Activated CD4-positive, alpha-beta T cell treated with anti-CD3 and anti-CD28 coated beads, Interleukin-2, amount 50 U/mL, for 4 hours (primary cell): ENCODE results near the gene B3GAT3.
A peak's percentile ranks its signal among the peaks of the same experiment; 100 is the strongest.
"Not testable (repeated sequence)": the region's sequence is repeated elsewhere in the genome, so short reads cannot be mapped to it uniquely, and the experiment has no call there.

Source experiments
- DNase-seq, 2 experiments: peaks; one replicate each; pipeline ENCODE4 v3.0.0-alpha.2; 2020

Gene B3GAT3

GRCh38 chr11:62621567-62622470 is at the start of gene B3GAT3:
Gene B3GAT3 (minus strand): TSS chr11:62621986. CDS start chr11:62621947, 39 bp downstream.
- peak; percentile 97 for DNase-seq

GRCh38 chr11:62671236-62671607 is 49.4 kb upstream of the B3GAT3 start:
- no peak for DNase-seq

GRCh38 chr11:62669420-62670161 is 47.8 kb upstream of the B3GAT3 start:
- no peak for DNase-seq

- no peak for DNase-seq
These were observed 45.7 kb upstream of the B3GAT3 start for GRCh38 chr11:62667460-62667859.

GRCh38 chr11:62666259-62666926 is 44.6 kb upstream of the B3GAT3 start:
- DNase-seq: no peak

GRCh38 chr11:62665599-62666258 is 43.9 kb upstream of the B3GAT3 start:
- peak; percentile 59 to 65 for DNase-seq

- DNase-seq: peak; percentile 93 to 94
These were observed 43.4 kb upstream of the B3GAT3 start, which contains the start of the genes C11orf98 and CSKMT for GRCh38 chr11:62665075-62665598. Gene C11orf98 (minus strand): TSS chr11:62665210. CDS start chr11:62665169, 41 bp downstream. Gene CSKMT (plus strand): TSS chr11:62665312. CDS start chr11:62665880, 568 bp downstream.

GRCh38 chr11:62664405-62665074 is 42.8 kb upstream of the B3GAT3 start:
- DNase-seq: peak; percentile 33 to 38

GRCh38 chr11:62656796-62657429 is 35.1 kb upstream of the B3GAT3 start:
- DNase-seq: no peak

- no peak for DNase-seq
These were observed 32.5 kb upstream of the B3GAT3 start for GRCh38 chr11:62654297-62654696.

- DNase-seq: no peak
These were observed 30.6 kb upstream of the B3GAT3 start for GRCh38 chr11:62652161-62653006.

- not testable (repeated sequence) for DNase-seq
These were observed 28.5 kb upstream of the B3GAT3 start for GRCh38 chr11:62650283-62650682.

GRCh38 chr11:62649486-62649885 is 27.7 kb upstream of the B3GAT3 start:
- no peak for DNase-seq

GRCh38 chr11:62648967-62649364 is 27.2 kb upstream of the B3GAT3 start:
- no peak for DNase-seq

- DNase-seq: no peak
These were observed 26.6 kb upstream of the B3GAT3 start for GRCh38 chr11:62648185-62648966.

- DNase-seq: no peak
These were observed 25.8 kb upstream of the B3GAT3 start for GRCh38 chr11:62647609-62648005.

- DNase-seq: no peak
These were observed 25.2 kb upstream of the B3GAT3 start for GRCh38 chr11:62646825-62647608.
